ENCODE results near the gene UNC45A.

The UNC45A gene

DNA sequence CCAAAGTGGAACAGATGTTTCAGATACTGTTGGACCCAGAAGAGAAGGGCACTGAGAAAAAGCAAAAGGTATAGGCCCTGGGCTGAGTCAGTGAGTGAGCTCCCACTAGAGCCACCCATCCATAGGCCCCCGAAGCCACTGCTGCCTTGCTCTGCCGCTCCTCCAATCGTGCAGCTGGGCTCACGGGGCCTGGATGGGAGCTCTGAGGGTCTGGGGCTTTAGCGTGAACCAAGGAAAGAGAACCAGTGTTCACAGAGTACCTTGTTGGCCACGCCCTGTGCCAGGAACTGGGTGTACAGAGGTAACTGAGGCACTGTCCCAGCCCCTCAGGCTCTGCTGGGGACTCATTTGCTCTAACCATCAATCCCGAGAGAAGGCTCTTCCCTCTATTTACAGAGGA, 4.7 kb downstream of the UNC45A start:
- H3F3A ChIP-seq (ENCODE audit: insufficient read depth, low read length) = peaks cover 5% of the 10 kb centered on the region
- H3K79me2 ChIP-seq (ENCODE audit: low read length) = peaks cover 23% of the 10 kb centered on the region
- H4K20me1 ChIP-seq (ENCODE audit: insufficient read depth, low read length) = no peaks in the 10 kb centered on the region
- H3K27me3 ChIP-seq (replicated peaks; ENCODE audit: insufficient read depth, low read length) = no peaks in the 10 kb centered on the region
- DNase-seq = no peak
- H3K4me2 ChIP-seq (ENCODE audit: low read depth, low read length) = no peak overlapping the region
- H3K9me3 ChIP-seq (replicated peaks; ENCODE audit: insufficient read depth, low read length) = no peaks in the 10 kb centered on the region
- H3K4me1 ChIP-seq (ENCODE audit: low read length) = peaks cover 9% of the 10 kb centered on the region
- no peak overlapping the region for H2AFZ ChIP-seq (ENCODE audit: low read length)
- H3K9ac ChIP-seq (ENCODE audit: low read length) = no peak overlapping the region
- no peak overlapping the region for H3K4me3 ChIP-seq (ENCODE audit: low read length)
- no peak for TF ChIP-seq EZH2phosphoT487 (IDR thresholded peaks at IDR 0.05; ENCODE audit: low read length)
- TF ChIP-seq, protein P1, sequence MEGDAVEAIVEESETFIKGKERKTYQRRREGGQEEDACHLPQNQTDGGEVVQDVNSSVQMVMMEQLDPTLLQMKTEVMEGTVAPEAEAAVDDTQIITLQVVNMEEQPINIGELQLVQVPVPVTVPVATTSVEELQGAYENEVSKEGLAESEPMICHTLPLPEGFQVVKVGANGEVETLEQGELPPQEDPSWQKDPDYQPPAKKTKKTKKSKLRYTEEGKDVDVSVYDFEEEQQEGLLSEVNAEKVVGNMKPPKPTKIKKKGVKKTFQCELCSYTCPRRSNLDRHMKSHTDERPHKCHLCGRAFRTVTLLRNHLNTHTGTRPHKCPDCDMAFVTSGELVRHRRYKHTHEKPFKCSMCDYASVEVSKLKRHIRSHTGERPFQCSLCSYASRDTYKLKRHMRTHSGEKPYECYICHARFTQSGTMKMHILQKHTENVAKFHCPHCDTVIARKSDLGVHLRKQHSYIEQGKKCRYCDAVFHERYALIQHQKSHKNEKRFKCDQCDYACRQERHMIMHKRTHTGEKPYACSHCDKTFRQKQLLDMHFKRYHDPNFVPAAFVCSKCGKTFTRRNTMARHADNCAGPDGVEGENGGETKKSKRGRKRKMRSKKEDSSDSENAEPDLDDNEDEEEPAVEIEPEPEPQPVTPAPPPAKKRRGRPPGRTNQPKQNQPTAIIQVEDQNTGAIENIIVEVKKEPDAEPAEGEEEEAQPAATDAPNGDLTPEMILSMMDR (IDR thresholded peaks at IDR 0.05; ENCODE audit: low read length) = no peak
- no peak for TF ChIP-seq EZH2 (optimal IDR thresholded peaks at IDR 0.05; ENCODE audit: low read depth, low read length)
- no peak overlapping the region for H3K27ac ChIP-seq (ENCODE audit: low read length)
- no peaks in the 10 kb centered on the region; the same call in none of the 2 replicates for H3K36me3 ChIP-seq (replicated peaks; ENCODE audit: insufficient read depth, low read length)
- H3K9me2 ChIP-seq (replicated peaks; ENCODE audit: insufficient read depth, low read length) = no peaks in the 10 kb centered on the region

DNA sequence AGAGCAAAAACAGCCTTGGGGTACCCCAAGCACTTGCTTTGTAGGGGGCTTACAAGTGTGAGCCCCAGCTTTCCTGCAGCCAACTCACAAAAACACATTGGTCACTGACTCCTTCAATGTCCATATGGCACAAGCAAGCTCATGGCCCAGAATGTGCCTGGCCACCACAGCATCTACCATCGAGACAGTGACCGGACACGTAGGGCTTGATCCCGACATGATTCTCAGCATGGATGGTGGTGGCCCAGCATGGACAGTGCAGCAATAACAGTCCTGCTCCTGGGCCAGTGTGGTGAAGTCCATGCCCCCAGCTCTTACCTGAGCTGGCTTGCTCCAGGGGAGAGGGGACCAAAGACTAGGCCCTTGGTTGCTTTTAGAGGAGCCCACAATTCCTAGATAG, 6.0 kb downstream of the UNC45A start:
- Histone ChIP-seq H3K4me2 (ENCODE audit: low read depth, low read length) (no peak overlapping the region), H3K9me2 (replicated peaks; ENCODE audit: insufficient read depth, low read length) (no peaks in the 10 kb centered on the region), H4K20me1 (ENCODE audit: insufficient read depth, low read length) (no peaks in the 10 kb centered on the region), H3K36me3 (replicated peaks; ENCODE audit: insufficient read depth, low read length) (no peaks in the 10 kb centered on the region; the same call in none of the 2 replicates), H3K9ac (ENCODE audit: low read length) (no peak overlapping the region), H3K27me3 (replicated peaks; ENCODE audit: insufficient read depth, low read length) (no peaks in the 10 kb centered on the region), H3K9me3 (replicated peaks; ENCODE audit: insufficient read depth, low read length) (no peaks in the 10 kb centered on the region), H3K79me2 (ENCODE audit: low read length) (peaks cover 15% of the 10 kb centered on the region), H3K4me1 (ENCODE audit: low read length) (peaks cover 8% of the 10 kb centered on the region), H3K27ac (ENCODE audit: low read length) (no peak overlapping the region), H3K4me3 (ENCODE audit: low read length) (no peak overlapping the region), H3F3A (ENCODE audit: insufficient read depth, low read length) (no peaks in the 10 kb centered on the region), H2AFZ (ENCODE audit: low read length) (no peak overlapping the region)
- DNase-seq = no peak
- TF ChIP-seq EZH2 (optimal IDR thresholded peaks at IDR 0.05; ENCODE audit: low read depth, low read length) (no peak), EZH2phosphoT487 (IDR thresholded peaks at IDR 0.05; ENCODE audit: low read length) (no peak)
- TF ChIP-seq, protein P1 (IDR thresholded peaks at IDR 0.05; ENCODE audit: low read length) = no peak

DNA sequence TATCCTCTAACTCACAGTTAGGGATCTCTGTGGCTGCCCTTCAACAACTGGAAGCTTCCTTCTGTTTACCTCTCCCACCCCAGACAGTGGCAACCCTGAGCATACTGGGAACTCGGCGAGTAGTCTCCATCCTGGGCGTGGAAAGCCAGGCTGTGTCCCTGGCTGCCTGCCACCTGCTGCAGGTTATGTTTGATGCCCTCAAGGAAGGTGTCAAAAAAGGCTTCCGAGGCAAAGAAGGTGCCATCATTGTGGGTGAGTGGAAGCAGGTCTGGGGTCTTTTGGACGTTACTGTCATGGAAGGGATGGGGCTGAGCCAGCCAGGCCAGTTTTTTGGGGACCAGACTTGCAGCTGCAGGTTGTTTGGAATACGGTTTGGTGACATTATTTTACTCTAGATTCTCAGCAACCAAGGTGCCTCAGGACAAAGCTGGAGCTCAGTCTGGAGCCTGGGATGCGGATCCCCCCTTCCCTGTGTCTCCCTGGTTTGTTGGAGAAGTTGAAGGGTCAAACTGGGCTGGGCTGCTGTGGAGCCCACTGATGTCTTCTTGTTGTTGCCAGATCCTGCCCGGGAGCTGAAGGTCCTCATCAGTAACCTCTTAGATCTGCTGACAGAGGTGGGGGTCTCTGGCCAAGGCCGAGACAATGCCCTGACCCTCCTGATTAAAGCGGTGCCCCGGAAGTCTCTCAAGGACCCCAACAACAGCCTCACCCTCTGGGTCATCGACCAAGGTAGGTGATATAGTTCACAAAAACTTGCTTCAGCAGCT, 7.5 kb downstream of the UNC45A start:
- no peaks in the 10 kb centered on the region for H4K20me1 ChIP-seq (ENCODE audit: insufficient read depth, low read length)
- TF ChIP-seq, protein P1 (IDR thresholded peaks at IDR 0.05; ENCODE audit: low read length) = no peak
- no peak for TF ChIP-seq EZH2phosphoT487 (IDR thresholded peaks at IDR 0.05; ENCODE audit: low read length)
- TF ChIP-seq EZH2 (optimal IDR thresholded peaks at IDR 0.05; ENCODE audit: low read depth, low read length) = no peak

More for the DNA sequence above, 7.5 kb downstream of the UNC45A start:
- H3K9me3 ChIP-seq (replicated peaks; ENCODE audit: insufficient read depth, low read length) = no peaks in the 10 kb centered on the region
- no peak overlapping the region for H2AFZ ChIP-seq (ENCODE audit: low read length)
- no peak overlapping the region for H3K4me2 ChIP-seq (ENCODE audit: low read depth, low read length)
- H3K9me2 ChIP-seq (replicated peaks; ENCODE audit: insufficient read depth, low read length) = no peaks in the 10 kb centered on the region
- H3K27me3 ChIP-seq (replicated peaks; ENCODE audit: insufficient read depth, low read length) = no peaks in the 10 kb centered on the region
- H3K9ac ChIP-seq (ENCODE audit: low read length) = no peak overlapping the region
- no peak overlapping the region for H3K27ac ChIP-seq (ENCODE audit: low read length)
- no peaks in the 10 kb centered on the region for H3K4me1 ChIP-seq (ENCODE audit: low read length)
- H3K79me2 ChIP-seq (ENCODE audit: low read length) = peaks cover 3% of the 10 kb centered on the region; the same call in 1 of the 2 replicates
- no peaks in the 10 kb centered on the region; the same call in none of the 2 replicates for H3K36me3 ChIP-seq (replicated peaks; ENCODE audit: insufficient read depth, low read length)
- H3F3A ChIP-seq (ENCODE audit: insufficient read depth, low read length) = no peaks in the 10 kb centered on the region
- no peak for DNase-seq
- no peak overlapping the region for H3K4me3 ChIP-seq (ENCODE audit: low read length)

Data from MM.1S (cell line).